Suppressor macrophage treated with lipopolysaccharide for 4 hours (primary cell): Measurements from ENCODE around the gene KRTAP19-7.

ENCODE experiments used
- DNase-seq: peaks from one replicate; pipeline ENCODE4 v3.0.0-alpha.2; 2020

KRTAP19-7 gene, protein sequence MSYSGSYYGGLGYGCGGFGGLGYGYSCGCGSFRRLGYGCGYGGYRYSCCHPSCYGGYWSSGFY

DNA sequence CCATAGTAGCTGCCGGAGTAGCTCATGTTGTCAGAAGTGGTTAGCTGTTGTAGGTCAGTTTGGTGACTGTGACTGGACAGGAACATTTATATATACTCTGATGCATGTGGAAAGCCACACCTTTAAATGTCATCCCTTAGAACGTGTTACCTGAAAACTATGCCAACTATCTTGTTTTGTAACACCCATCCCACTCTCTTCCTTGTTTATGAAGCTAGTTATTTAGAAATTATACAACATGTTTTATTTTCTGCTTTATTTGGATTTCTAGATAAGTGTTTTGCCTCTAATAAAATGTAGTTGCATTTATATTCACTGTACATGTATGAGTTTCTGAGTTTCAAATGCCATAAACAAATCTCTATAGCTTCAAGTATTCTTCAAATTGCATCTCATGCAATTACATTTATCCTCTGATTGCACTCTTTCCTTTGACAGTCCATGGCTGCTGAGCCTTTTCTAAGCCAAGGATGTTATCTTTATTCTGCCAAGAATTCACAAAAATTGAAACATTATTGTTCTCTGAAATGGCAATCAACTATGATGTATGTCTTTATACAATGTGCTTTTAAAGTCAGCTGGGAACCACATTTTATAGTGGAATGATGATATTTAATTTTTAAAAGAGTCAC is at the start of gene KRTAP19-7:
Gene KRTAP19-7 (minus strand): TSS at position 51 of the 632 bp plus-strand sequence. CDS start 25 bp downstream, at position 26.
- DNase-seq: no peak

DNA sequence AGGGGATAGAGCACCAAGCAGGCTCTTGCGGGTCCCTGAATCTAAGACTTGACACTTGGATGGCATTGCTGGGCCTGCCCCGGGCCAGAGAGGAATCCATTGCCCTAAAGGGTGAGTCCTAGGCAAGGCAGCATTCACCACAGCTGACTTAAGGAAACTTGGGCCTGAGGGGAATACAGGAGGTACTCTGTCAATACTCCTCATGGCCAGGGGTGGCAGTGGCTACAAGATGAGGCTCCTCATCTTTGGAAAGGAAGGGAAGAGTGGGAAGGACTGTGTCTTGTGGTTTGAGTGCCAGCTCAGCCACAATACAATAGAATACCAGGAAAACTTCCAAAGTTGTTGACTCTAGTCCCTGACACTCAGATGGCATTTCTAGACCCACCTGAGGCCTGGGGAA is 44.9 kb upstream of the KRTAP19-7 start:
- no peak for DNase-seq

DNA sequence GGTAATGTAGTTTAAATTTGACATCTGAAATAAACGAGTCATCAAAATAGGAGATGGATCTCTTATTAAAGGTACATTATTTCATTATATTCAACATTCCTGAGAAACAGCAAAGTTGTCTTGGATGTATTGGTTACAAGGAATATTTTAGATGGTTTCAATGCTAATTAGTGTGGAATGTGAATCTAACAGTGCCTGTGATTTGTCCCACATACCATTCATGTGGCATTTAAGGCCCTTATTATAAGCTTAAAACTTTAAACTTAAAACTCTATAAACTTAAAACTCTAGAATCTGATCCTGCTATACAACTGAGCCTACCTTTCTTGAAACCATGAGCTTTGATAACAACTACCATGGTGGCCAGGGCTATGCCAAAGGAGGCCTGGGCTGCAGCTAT is 39.7 kb upstream of the KRTAP19-7 start, which contains the start of gene KRTAP22-1:
Gene KRTAP22-1 (plus strand): TSS at position 301 of the 400 bp plus-strand sequence.
- DNase-seq: no peak

DNA sequence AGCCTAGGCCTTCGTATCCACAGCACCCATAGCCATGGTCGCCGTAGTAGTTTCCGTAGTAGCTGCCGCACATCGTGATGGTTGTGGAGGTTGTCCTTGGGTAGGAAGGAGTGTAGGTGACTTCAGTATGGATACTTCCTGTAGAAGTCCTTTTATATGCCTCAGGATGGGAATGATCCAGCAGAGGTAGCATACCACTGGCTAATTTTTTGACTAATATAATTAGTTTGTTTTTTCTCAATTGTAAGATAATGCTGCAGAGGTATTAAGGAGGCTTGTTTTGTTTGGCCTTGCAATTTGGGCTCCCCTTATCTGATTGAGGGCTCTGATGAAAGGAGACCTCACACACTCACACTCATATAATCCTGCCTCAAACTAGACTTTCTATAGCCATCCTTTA is 37.7 kb upstream of the KRTAP19-7 start, which contains the start of gene KRTAP6-2:
Gene KRTAP6-2 (minus strand): TSS at position 101 of the 400 bp plus-strand sequence. CDS start 28 bp downstream, at position 73.
- DNase-seq: no peak

DNA sequence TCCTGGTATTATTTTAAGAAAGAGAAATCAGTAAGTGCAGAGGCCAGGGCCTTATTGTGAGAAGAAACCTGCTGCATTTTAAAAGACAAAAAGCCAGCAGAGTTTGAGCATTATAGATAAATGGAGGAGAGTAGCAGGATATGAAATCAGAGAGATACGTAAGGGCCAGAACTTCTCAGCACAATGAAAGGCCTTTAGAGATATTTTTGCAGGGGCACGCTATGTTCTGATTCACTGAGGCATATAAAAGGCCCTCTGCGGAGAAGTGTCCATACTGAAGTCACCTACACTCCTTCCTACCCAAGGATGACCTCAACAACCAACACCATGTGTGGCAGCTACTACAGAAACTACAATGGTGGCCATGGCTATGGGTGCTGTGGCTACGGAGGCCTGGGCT is 31.0 kb upstream of the KRTAP19-7 start, which contains the start of gene KRTAP6-3:
Gene KRTAP6-3 (plus strand): TSS at position 301 of the 400 bp plus-strand sequence. CDS start 6 bp downstream, at position 307.
- DNase-seq: no peak

DNA sequence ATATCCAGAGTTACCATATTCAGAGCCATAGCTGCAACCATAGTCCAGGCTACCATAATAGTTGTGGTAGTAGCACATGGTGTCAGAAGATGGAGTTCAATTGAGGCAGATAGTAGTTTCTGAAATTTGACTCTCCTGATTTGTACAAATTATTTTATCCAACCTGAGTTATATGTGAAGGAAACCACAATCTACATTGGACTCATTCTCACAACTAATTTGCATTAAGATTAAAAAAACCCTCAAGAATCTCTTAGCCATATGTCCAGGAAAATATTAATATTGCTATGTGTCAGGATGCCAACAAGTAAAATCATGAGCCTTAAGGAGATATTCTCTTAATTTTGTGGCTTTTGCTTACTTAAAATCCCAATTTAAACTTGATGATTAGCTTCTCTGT is 29.2 kb upstream of the KRTAP19-7 start, which contains the start of gene KRTAP22-2:
Gene KRTAP22-2 (minus strand): TSS at position 101 of the 400 bp plus-strand sequence.
- no peak for DNase-seq

DNA sequence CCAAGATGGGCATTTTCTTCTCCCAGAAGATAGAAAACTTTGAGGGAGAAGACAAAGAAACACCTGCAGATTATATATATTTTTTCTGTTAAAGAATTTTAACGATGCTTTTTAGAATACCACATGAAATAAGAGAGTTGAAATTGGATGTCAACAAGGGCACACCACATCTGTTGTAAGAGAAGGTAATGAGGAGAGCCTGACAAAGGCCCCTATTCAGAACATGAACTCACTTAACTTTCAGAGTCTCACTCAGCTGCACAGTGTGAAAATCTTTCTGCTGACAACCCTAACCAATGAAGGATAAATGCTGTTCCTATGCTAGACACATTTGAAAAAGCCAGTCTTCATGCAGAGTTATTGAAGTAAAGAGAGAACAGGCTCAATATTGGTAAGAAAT is 21.8 kb upstream of the KRTAP19-7 start:
- DNase-seq: no peak

DNA sequence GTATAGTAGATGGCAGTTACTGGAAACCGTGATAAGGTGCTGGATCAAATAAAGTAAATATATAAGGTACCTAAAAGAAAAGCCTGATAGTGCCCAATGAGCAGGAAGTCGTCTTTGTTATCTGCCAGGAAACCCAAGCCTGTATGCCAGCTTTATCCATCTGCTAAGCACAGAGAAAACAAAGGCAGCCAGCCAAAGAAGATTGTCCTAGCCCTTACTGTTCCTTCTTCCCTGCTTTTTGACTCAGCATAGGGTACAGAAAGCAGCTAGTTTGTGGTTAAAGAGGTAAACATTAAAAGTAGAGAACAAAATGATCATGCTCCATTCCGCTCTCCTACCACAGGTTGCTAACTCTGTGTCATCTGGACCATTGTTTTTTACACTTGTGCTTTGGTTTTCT is 19.0 kb upstream of the KRTAP19-7 start:
- no peak for DNase-seq

DNA sequence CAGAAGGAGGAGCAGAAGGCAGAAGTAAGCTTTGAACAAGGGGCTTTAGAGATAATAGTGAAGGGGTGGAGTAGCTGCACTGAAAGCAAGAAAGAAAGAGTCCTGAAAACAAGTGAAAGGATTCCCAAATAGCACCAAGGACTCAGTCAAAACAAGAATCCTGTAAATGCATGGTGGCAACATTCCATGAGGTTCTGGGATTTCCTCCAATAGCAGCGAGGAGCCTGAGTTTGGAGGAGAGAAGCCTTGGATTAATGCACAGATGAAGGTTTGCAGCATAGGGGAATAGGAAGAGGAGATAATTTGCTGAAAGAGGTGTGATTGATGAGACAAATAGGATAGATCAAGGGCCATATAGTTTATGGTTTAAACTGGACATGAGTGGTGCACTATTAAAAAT is 18.2 kb upstream of the KRTAP19-7 start:
- no peak for DNase-seq

DNA sequence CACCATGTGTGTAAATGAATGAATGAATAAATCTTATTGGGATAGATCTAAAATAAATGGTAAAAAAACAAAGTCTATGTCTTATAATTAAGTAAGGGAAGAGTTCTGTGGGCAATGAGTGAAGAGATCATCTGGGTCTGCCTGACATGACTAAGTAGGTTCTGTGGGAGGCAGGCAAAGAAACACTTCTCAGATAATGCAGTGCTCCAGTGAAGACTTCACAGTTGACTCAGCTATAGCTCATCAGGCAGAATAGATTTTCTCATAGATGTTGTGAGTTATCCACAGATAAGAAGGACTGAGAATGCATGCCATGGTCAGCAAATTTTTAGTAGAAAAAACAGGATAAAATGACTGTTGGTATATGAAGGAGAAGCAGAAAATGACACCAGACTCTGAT is 16.7 kb upstream of the KRTAP19-7 start:
- DNase-seq: no peak

DNA sequence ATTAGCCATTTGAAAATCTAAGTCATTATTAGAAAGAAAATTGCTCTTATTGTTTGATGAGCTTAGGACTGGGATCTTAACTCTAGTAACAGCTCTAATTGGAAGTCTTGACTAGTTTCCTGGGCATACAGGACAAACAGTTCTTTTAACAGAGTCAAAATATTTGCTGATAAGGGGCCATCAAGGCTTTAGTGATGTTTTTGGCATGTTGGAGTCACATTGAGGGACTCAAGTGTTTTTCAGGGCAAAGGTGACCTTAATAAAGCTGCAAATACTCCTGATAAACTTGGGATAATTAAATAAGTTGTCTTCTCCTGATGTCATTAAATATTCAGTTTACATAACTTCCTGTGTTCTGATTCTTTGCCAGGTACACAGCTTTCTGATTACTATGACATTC is 6.5 kb upstream of the KRTAP19-7 start:
- no peak for DNase-seq

DNA sequence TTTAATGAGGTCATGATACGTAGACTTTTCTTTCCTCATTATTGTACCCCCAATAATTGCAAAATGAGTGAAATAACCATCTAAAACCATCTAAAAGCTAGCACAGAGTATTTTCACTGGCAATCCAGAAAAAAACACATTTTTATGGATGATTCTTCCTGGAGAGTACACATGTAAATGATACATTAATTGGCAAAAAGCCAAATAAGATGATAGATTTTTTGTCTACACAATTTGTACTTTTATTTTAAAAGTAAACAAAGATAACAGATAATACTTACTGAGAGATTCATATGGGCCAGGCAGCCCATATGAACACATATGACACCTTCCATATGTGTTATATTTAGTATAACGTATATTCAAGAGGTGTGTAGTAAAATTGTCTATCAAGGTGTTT is 2.5 kb upstream of the KRTAP19-7 start:
- DNase-seq: no peak

DNA sequence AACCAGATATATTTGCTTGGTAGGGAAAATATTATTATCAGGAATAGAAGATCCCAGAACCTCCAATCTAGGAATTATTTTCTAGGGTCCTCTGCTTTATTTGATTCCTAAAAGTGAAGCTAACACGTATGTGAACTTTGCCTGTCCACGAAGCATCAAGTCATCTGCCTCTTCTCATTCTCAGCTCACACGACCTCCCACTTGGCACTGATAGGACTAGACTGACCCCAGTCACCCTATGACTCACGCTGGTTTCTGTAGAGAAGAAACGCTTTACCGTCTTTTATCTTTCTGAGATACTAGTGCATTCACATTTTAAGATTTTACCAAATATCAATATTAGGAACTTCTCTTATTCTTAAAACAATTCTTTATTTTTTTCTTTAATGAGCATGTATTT is 2.0 kb upstream of the KRTAP19-7 start:
- DNase-seq: no peak

DNA sequence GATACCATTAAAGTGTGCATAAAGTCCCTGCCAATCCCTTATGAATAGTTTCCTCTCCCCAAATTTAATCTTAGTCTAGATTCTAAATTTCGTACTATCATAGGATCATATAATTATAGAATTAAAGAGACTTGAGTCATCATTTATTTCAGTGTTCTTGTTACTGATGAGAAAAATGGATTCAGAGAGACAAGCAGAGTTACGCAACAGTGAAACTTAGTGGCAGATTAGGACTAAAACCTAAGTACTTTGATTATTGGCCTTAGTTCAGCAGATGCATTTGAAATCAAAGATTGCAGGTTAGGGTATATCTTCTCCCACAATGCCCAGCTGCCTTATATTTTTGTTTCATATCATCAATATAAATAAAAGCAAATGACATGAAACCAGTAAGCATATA is 843 bp upstream of the KRTAP19-7 start:
- no peak for DNase-seq

DNA sequence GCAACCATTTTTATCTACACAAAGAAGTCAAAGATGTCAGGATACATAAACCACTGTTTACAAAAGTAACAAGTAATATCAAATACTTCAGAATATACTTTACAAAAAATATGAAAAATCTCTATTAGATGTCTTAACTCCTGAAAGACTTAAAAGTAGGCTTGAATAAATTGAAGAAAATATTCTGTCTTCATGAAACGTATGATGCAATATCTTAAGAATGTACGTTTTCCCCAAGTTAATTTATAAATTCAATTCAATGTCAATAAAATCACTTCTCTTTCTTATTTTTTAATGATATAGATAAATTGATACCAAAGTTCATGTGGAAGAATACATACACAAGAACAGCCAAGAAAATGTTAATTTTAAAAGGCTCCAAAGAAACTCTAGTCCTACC is 6.0 kb downstream of the KRTAP19-7 start:
- no peak for DNase-seq

DNA sequence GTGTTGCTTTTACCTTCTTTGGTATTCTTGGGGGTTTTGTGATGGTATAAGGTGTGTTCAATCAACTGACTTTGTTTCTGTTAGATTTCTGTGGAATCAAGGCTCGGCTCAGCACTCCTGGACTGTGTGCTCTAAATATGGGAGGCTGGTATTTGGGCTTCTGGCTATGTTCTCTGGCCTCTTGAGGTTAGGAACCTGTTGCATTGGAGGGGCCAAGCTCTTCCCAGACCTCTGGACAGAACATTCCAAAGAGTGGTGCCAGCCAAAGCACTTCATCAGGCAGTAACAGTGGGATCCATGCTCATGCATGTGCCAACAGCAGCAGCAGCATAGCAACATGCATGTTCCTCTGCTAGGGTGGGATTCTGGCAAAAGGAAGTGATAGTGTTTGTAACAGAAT is 8.3 kb downstream of the KRTAP19-7 start:
- DNase-seq: no peak

DNA sequence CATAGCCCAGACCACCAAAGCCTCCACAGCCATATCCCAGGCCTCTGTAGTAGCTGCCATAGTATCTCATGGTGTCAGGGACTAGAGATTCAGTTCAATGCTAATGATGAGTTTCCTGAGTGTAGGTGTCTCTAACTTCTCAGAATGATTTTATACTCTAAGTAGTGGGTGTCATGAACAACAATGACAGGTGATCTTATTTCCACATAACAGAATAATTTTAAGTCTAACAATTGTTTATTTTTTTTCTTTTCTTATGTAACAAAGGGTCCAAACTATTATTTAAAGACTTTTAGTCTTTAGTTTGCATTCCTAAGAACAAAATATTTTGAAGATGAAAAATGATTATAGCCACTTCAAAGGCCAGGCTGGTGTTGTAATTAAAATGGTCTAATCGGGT is 19.4 kb downstream of the KRTAP19-7 start, which contains the start of gene KRTAP19-6:
Gene KRTAP19-6 (minus strand): TSS at position 101 of the 400 bp plus-strand sequence. CDS start 31 bp downstream, at position 70.
- no peak for DNase-seq

DNA sequence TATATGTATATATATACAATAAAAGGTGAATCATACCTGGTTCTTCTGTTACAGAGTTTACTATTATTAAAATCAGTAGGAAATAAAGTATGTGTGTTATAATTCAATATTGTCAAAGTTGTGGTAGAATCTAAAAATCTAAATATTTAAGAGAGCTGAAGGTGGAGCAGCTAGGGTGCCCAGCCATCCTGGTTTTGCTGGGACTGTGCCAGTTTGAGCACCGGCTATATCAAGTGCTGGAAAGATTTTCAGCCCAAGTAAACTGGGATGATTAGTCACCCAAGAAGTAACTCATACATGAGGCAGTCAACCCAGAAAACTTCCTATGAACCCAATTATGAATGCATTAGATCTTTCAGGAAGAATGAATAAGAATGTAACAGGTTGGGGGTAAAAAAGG is 42.2 kb downstream of the KRTAP19-7 start:
- no peak for DNase-seq

DNA sequence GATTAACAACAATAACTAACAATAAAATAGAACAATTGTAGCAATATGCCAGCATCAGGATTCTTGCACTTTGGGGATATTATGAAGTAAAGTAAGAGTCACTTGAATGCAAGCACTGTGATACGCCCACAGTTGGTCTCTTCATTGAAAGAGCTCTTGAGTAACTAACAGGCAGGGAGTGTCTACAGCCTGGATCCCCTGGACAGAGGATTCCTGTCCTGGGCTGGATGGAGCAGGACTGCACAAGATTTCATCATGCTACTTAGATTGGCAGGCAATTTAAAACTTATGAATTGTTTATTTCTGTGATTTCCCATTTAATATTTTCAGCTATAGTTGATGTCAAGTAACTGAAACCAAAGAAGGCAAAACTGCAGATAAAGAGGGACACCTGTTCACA is 45.4 kb downstream of the KRTAP19-7 start:
- DNase-seq: no peak
